Prostate gland (tissue), 2 donors: Measurements from ENCODE around the gene ZCCHC24. TPM values are rescaled to one million over a fixed set of nuclear protein-coding genes. Genes with fewer than 3 reads are reported as not detected.
A peak's percentile ranks its signal among the peaks of the same experiment; 100 is the strongest.

Experiments
- DNase-seq: peaks from one replicate; pipeline ENCODE4 v3.0.0-alpha.2; 2019; ENCODE audit warnings: low spot score
- H3K27ac ChIP-seq, 2 donors: fragments of 200-600 bp; sonication (generic); 2 replicates each; pipeline ENCODE4 v1.5.1; 2017 to 2019
- H3K27me3 ChIP-seq: fragments of 200-600 bp; sonication (generic); replicated peaks from 2 replicates; pipeline ENCODE4 v1.5.1; 2019; ENCODE audit not compliant: insufficient read depth
- H3K36me3 ChIP-seq, 2 donors: fragments of 200-600 bp; sonication (generic); 1 replicate in 1 of 2; 2 replicates in 1 of 2; pipeline versions ENCODE4 v1.5.1 to v1.8.1; 2017 to 2019
- H3K4me1 ChIP-seq: fragments of 200-600 bp; sonication (generic); replicated peaks from 2 replicates; pipeline ENCODE4 v1.5.1; 2019
- H3K4me3 ChIP-seq, 2 donors: fragments of 200-600 bp; sonication (generic); 2 replicates each; pipeline ENCODE4 v1.5.1; 2017 to 2019
- H3K9me3 ChIP-seq: fragments of 200-600 bp; sonication (generic); 2 replicates; pipeline ENCODE4 v1.5.1; 2017
- POLR2A ChIP-seq: fragments of 450-650 bp; IDR thresholded peaks from one replicate; pipeline ENCODE4 v1.6.1; 2016; ENCODE audit warnings: antibody characterized with exemption, mild to moderate bottlenecking
- POLR2AphosphoS5 ChIP-seq: sonication (generic); formaldehyde crosslinking; IDR thresholded peaks from one replicate; pipeline ENCODE4 v1.6.1; 2017; ENCODE audit warnings: antibody characterized with exemption
- WGBS: methylation state at CpG from one replicate; pipeline ENCODE4 v1.1.5; 2018; 5-methylcytosine and 5-hydroxymethylcytosine counted together
- intact Hi-C: fragments of 100-400 bp; cut with DNase I; formaldehyde crosslinking; loops from one replicate; pipeline ENCODE4 v1.14.2; 2022
- total RNA-seq, 2 donors: library from RNA; depleted of rRNA; stranded (reverse); fragments of >200 nt; gene quantifications; one replicate each; pipeline ENCODE4 v1.1.0, GENCODE V29; 2016
- TF ChIP-seq, protein P1 (sequence below), 4 experiments: fragments of 200-600 bp in 2 of 4; fragments of 450-650 bp in 2 of 4; sonication (generic) in 2 of 4; IDR thresholded peaks; 1 replicate in 3 of 4; 2 replicates in 1 of 4; pipeline ENCODE4 v1.5.1; 2016 to 2019; ENCODE audit warnings: antibody characterized with exemption in 4 of 4, mild to moderate bottlenecking in 2 of 4, moderate library complexity in 2 of 4

The ZCCHC24 gene
- total RNA-seq, 2 donors from 2014 or later, result 20.8 to 51.2 TPM

DNA sequence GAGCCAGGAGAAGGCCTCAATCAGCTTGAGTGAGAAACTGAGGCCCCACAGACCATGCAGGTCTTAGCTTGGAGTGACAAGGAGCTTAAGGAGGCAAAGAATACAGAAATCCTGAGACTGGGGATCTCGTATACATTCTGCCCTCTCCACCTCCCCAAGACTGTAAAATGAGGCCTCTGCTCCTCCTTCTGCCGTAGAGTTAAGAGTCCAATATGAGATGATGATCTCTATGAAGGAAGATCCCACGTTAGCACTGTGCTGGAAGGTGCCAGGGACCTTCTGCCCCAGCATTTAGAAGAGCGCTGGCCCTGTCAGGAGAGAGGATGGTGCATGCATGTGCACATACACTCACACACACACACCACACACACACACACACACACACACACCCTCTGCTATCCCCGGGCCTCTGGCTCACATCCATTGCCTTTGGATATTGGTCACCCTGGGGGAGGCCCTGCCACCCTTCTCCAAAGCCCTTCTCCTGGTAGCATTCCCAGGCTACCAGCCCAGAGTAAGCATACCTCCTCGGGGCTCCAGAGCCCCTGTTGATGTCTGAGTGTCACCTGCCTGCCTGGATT, 15.0 kb downstream of the ZCCHC24 start:
- DNase-seq, result no peak
- no peaks in the 10 kb centered on the region for H3K36me3 ChIP-seq
- no peak overlapping the region for H3K27ac ChIP-seq
- no peaks in the 10 kb centered on the region for H3K9me3 ChIP-seq
- no peaks in the 10 kb centered on the region for H3K27me3 ChIP-seq
- intact Hi-C loops, result no loop called here
- WGBS, result 56% methylated on average over 6 of the region's 6 CpGs
- TF ChIP-seq, protein P1, sequence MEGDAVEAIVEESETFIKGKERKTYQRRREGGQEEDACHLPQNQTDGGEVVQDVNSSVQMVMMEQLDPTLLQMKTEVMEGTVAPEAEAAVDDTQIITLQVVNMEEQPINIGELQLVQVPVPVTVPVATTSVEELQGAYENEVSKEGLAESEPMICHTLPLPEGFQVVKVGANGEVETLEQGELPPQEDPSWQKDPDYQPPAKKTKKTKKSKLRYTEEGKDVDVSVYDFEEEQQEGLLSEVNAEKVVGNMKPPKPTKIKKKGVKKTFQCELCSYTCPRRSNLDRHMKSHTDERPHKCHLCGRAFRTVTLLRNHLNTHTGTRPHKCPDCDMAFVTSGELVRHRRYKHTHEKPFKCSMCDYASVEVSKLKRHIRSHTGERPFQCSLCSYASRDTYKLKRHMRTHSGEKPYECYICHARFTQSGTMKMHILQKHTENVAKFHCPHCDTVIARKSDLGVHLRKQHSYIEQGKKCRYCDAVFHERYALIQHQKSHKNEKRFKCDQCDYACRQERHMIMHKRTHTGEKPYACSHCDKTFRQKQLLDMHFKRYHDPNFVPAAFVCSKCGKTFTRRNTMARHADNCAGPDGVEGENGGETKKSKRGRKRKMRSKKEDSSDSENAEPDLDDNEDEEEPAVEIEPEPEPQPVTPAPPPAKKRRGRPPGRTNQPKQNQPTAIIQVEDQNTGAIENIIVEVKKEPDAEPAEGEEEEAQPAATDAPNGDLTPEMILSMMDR (IDR thresholded peaks at IDR 0.05), result no peak
- no peak for TF ChIP-seq POLR2AphosphoS5
- no peak for TF ChIP-seq POLR2A
- H3K4me3 ChIP-seq, result no peak overlapping the region
- H3K4me1 ChIP-seq, result no peaks in the 10 kb centered on the region

DNA sequence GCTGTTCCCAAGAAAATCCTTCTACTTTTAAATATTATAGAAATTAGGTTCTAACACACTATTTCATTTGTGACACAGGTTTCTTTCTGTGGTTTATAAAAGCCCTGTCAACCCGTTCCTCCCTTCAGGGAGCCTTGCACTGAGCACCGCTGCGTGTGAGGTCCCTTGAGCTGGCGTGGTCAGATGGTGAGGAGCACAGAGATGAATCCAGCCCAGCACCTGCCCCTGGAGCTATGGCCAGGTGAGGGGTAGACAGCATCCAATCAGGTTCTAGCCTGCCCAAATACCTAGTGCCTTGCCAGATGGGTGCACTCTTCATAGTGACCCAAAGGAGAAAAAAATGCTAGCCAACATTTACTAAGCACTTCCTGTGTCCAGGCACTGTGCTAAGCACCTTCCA, 15.7 kb downstream of the ZCCHC24 start:
- Histone ChIP-seq H3K9me3 (no peaks in the 10 kb centered on the region), H3K27ac (no peak overlapping the region), H3K27me3 (no peaks in the 10 kb centered on the region), H3K4me1 (peaks cover 5% of the 10 kb centered on the region), H3K4me3 (no peak overlapping the region), H3K36me3 (no peaks in the 10 kb centered on the region)
- WGBS, result 95% methylated on average over 4 of the region's 4 CpGs
- no peak for DNase-seq
- TF ChIP-seq POLR2AphosphoS5 (no peak), POLR2A (no peak)
- TF ChIP-seq, protein P1 (IDR thresholded peaks at IDR 0.05), result no peak
- intact Hi-C loops, result no loop called here

DNA sequence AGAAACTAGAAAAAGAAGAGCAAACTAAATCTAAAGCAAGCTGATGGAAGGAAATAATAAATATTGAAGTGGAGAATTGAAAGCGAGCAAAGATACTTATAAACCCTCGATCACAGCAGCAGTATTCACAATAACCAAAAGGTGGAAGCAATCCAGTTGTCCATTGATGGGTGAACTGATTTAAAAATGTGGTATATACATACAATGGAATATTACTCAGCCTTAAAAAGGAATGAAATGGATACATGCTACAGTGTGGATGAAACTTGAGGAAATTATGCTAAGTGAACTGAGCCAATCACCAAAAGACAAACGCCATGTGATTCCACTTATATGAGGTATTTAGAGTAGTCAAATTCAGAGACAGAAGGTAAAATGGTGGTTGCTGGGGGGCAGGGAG, 17.5 kb downstream of the ZCCHC24 start:
- no peak overlapping the region for H3K4me3 ChIP-seq
- no peak overlapping the region for H3K27ac ChIP-seq
- TF ChIP-seq POLR2A, result no peak
- TF ChIP-seq, protein P1 (IDR thresholded peaks at IDR 0.05), result no peak
- TF ChIP-seq POLR2AphosphoS5, result no peak
- WGBS, result 97% methylated on average over 3 of the region's 3 CpGs
- no peak for DNase-seq
- H3K27me3 ChIP-seq, result no peaks in the 10 kb centered on the region
- peaks cover 10% of the 10 kb centered on the region for H3K4me1 ChIP-seq
- intact Hi-C loops, result no loop called here
- H3K9me3 ChIP-seq, result no peaks in the 10 kb centered on the region
- H3K36me3 ChIP-seq, result no peaks in the 10 kb centered on the region

DNA sequence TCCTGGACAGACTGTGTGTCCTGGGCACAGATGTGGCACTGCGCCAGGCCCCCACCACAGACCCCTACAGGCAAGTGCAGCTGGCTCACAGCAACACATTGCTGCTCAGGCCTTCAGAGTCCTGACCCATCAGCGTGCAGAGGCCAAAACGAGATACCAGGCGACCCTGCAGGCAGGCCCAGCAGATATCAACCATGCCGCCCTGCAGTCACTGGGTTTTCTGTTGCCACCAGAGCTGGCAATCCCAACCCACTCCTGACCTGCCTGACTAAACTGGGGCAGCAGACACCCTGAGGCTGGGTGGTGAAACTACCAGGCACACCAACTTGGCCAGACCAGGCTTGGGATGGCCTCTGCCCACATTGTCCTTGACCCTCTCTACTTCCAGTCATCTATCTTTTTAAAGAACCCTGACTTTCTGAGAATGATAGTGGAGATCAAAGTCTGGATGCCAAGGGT, 20.3 kb downstream of the ZCCHC24 start:
- 92% methylated on average over 4 of the region's 5 CpGs for WGBS
- DNase-seq, result no peak
- H3K27me3 ChIP-seq, result no peaks in the 10 kb centered on the region
- peak overlapping the region; percentile 47 to 65 for H3K27ac ChIP-seq
- H3K4me1 ChIP-seq, result peaks cover 10% of the 10 kb centered on the region
- intact Hi-C loops, result no loop called here
- no peak overlapping the region for H3K4me3 ChIP-seq
- TF ChIP-seq, protein P1 (IDR thresholded peaks at IDR 0.05), result no peak
- TF ChIP-seq POLR2AphosphoS5, result no peak
- no peak for TF ChIP-seq POLR2A
- no peaks in the 10 kb centered on the region for H3K9me3 ChIP-seq
- no peaks in the 10 kb centered on the region for H3K36me3 ChIP-seq
